GM10248 (cell line): ENCODE measurements around the gene SULT1E1.

ENCODE experiments used
- CTCF ChIA-PET: fragments of 300-600 bp; sonication (Branson Sonifier 250); formaldehyde crosslinking; extraction: SDS; loops from one replicate; lab custom pipeline; 2021; ENCODE audit warnings: antibody characterized with exemption; lab: Yijun Ruan, JAX
- POLR2A ChIA-PET: fragments of 350-650 bp; sonication (Branson Sonifier 250); formaldehyde crosslinking; extraction: SDS; loops from one replicate; lab custom pipeline; 2020; ENCODE audit warnings: antibody characterized with exemption; lab: Yijun Ruan, JAX
- DNase-seq: peaks from one replicate; pipeline ENCODE4 v3.0.0; 2012; ENCODE audit errors: extremely low spot score
- TF ChIP-seq, protein P1 (sequence below): IDR thresholded peaks from 2 replicates; pipeline ENCODE4 v1.5.1; 2012; ENCODE audit warnings: mild to moderate bottlenecking, low read depth; ENCODE audit errors: extremely low read depth, missing control alignments, control extremely low read depth

SULT1E1 gene

DNA sequence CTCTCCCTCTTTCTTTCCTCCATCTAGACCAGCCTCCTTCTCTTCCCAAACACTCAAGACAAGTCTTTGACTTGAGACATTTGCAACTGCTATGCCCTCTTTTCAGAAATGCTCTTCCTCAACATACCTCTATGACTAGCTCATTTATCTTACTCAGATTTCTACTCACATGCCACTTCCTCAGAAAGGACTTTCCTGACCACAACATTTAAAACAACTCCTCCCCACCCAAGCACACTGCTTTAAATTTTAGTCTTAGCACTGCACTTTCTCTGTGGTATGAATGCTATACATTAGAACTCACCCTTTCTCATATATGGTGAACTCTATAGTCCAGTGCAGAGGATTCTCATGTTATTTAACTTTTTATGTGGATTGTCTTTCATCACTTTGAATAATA is 28.4 kb upstream of the SULT1E1 start:
- no peak for DNase-seq
- ChIA-PET CTCF (no interaction called here), POLR2A (no interaction called here)
- TF ChIP-seq, protein P1, sequence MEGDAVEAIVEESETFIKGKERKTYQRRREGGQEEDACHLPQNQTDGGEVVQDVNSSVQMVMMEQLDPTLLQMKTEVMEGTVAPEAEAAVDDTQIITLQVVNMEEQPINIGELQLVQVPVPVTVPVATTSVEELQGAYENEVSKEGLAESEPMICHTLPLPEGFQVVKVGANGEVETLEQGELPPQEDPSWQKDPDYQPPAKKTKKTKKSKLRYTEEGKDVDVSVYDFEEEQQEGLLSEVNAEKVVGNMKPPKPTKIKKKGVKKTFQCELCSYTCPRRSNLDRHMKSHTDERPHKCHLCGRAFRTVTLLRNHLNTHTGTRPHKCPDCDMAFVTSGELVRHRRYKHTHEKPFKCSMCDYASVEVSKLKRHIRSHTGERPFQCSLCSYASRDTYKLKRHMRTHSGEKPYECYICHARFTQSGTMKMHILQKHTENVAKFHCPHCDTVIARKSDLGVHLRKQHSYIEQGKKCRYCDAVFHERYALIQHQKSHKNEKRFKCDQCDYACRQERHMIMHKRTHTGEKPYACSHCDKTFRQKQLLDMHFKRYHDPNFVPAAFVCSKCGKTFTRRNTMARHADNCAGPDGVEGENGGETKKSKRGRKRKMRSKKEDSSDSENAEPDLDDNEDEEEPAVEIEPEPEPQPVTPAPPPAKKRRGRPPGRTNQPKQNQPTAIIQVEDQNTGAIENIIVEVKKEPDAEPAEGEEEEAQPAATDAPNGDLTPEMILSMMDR: no peak

DNA sequence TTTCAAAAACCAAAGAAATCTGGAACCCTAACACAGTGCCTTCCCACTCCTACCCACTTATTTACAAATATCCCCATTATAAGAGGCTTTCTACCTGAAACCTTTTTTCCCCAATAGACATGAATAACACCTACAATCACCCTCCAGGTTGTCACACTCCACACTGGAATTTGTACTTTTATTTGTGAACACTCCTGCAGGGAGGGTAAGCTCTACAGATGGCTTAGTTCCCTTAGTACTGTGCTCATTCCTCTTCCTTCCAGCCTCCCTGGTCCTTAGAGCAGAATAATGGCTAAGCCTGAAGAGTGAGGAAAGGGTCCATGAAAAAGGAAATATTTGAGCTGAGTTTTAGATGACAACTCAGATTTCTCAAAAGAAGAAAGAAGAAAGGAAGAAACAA is 22.2 kb upstream of the SULT1E1 start:
- no peak for DNase-seq
- ChIA-PET CTCF (interaction anchor here (1.4 to 6.3 kb wide), 3 partner anchors 9 to 192 kb away, joined by 5 to 45 read pairs (median 5); no protein-coding TSS in a partner anchor), POLR2A (no interaction called here)
- TF ChIP-seq, protein P1: no peak

DNA sequence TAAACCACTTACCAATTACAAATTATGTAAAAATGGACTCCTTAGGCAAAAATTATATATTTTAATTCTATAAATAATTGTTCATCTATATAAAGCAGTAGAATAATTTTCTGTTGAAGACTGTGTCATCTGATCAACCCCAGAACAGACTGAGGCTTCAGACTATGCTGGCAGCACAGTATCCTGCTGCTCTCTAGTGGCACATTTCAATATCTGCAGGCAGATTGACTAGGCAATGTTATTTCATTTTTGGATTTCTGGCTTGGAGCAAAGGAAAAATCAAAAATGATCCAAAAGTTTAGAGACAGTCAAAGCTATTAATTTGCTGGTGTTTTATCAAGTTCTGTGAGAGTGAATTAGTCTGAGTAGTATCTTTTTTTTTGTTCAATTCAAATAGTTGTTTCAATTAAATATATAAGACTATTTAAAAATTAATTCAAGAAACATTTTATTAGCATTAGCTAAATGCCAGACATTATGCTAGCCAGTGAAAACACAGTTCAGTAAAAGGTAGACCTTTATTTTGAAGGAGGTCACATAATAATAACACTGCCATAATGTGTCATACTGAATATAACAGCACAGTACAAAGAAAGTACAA is 21.3 kb upstream of the SULT1E1 start:
- CTCF ChIA-PET: interaction anchor here (0.7 to 6.3 kb wide), 14 partner anchors 8 to 563 kb away, joined by 3 to 45 read pairs (median 4); no protein-coding TSS in a partner anchor

DNA sequence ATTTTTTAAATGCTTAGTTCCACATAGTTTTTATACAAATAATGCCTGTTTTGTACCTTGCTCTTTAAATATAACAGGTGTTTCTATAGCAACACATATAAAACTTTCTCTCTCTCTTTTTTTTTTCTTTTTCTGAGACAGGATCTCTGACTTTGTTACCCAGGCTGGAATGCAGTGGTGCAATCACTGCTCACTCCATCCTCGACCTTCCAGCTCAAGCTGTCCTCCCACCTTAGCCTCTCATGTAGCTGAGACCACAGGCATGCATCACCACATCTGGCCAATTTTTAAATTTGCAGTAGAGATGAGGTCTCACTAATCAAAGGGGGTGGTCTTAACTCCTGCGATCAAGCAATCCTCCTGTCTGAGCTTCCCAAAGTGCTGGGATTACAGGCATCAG is 18.3 kb upstream of the SULT1E1 start:
- CTCF ChIA-PET: interaction anchor here (1.1 to 6.3 kb wide), 2 partner anchors 10 to 18 kb away, joined by 3 to 45 read pairs; partner anchors contain the start of gene SULT1E1
- POLR2A ChIA-PET: no interaction called here
- no peak for DNase-seq
- TF ChIP-seq, protein P1: no peak

More for the DNA sequence above, 21.3 kb upstream of the SULT1E1 start:
- TF ChIP-seq, protein P1: peak; percentile 73
- POLR2A ChIA-PET: interaction anchor here (0.6 kb wide), 1 partner anchor 13 kb away, joined by 3 read pairs; no protein-coding TSS in a partner anchor
- peak; percentile 19 for DNase-seq

DNA sequence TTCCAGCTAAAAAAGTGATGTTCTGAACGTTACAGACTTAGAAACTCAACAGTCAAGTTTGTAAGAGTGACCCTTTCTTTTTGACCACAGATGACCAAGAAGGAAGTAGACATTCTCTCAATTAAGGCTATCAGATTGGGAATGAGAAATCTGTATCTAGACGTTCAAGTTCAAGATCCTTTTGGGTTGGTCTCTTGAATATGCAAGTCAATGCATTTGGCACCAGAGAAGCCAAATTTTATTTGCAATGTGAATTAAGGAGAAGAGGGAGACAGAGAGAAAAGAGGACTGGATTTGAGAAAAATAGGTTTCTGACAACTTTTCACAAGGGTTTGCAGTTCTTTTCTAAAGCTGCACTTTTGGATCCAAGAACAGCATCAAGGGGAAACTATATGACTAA is 17.5 kb upstream of the SULT1E1 start:
- POLR2A ChIA-PET: no interaction called here
- CTCF ChIA-PET: interaction anchor here (1.2 to 6.3 kb wide), 2 partner anchors 9 to 17 kb away, joined by 3 to 45 read pairs; no protein-coding TSS in a partner anchor
- no peak for DNase-seq
- TF ChIP-seq, protein P1: no peak

DNA sequence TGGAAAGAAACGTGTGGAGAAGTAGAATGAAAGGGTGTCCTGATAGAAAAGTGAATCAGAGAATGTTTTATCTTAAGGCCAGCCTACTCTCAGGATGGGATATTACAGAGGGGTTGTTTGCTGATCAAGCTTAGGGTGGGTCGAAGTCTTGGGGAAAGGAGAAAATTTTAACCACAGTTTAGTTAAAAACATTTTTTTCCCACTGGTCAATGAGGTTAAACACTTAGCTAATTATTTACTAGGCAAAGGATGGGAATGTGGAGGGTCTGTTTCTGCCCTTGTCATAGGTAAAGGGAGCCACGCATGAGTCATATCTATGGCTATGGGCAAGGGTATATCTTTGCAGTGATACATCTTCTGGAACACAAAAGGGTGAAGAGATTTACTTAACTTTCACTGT is 16.1 kb upstream of the SULT1E1 start:
- POLR2A ChIA-PET: no interaction called here
- DNase-seq: no peak
- TF ChIP-seq, protein P1: no peak
- CTCF ChIA-PET: no interaction called here
